ENCODE results near the gene PHAX.

DNA sequence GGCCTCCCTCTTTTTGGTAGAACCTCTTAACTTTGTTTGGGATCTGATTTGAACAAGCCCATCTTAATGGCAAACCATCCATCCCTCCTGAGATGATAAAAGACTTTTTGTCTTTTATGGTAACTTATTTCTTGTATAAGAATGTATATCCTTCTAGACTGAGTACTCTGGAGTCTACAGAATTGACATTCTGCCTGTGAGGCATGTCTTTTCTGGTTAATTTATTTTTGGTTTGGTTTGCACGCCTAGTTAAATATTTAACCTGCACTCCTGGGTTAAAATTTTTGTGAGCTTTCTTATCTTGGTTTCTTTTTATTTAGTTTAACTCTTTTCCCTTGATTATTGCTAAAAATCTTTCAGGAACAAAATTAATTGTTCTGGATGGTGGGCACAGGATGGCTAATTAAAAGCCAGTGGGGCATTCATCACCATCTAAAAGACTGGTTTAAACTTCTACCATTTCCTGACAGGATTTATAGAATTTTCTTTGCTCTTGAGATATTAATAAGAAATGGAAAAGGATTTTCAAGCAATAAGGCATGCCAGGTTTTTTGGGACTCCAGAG lies 50.3 kb downstream of the PHAX start:
- TF ChIP-seq, protein P1, sequence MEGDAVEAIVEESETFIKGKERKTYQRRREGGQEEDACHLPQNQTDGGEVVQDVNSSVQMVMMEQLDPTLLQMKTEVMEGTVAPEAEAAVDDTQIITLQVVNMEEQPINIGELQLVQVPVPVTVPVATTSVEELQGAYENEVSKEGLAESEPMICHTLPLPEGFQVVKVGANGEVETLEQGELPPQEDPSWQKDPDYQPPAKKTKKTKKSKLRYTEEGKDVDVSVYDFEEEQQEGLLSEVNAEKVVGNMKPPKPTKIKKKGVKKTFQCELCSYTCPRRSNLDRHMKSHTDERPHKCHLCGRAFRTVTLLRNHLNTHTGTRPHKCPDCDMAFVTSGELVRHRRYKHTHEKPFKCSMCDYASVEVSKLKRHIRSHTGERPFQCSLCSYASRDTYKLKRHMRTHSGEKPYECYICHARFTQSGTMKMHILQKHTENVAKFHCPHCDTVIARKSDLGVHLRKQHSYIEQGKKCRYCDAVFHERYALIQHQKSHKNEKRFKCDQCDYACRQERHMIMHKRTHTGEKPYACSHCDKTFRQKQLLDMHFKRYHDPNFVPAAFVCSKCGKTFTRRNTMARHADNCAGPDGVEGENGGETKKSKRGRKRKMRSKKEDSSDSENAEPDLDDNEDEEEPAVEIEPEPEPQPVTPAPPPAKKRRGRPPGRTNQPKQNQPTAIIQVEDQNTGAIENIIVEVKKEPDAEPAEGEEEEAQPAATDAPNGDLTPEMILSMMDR (conservative IDR thresholded peaks at IDR 0.05 in 1 of 2, IDR thresholded peaks at IDR 0.05 in 1 of 2; ENCODE audit: low read depth in 1 of 2, low read length in 2 of 2): no peak
- TF ChIP-seq EZH2 (IDR thresholded peaks at IDR 0.05; ENCODE audit: low read length, missing control alignments): no peak

All from fibroblast of lung (primary cell).